ENCODE measurements around the gene EIF1.

DNA sequence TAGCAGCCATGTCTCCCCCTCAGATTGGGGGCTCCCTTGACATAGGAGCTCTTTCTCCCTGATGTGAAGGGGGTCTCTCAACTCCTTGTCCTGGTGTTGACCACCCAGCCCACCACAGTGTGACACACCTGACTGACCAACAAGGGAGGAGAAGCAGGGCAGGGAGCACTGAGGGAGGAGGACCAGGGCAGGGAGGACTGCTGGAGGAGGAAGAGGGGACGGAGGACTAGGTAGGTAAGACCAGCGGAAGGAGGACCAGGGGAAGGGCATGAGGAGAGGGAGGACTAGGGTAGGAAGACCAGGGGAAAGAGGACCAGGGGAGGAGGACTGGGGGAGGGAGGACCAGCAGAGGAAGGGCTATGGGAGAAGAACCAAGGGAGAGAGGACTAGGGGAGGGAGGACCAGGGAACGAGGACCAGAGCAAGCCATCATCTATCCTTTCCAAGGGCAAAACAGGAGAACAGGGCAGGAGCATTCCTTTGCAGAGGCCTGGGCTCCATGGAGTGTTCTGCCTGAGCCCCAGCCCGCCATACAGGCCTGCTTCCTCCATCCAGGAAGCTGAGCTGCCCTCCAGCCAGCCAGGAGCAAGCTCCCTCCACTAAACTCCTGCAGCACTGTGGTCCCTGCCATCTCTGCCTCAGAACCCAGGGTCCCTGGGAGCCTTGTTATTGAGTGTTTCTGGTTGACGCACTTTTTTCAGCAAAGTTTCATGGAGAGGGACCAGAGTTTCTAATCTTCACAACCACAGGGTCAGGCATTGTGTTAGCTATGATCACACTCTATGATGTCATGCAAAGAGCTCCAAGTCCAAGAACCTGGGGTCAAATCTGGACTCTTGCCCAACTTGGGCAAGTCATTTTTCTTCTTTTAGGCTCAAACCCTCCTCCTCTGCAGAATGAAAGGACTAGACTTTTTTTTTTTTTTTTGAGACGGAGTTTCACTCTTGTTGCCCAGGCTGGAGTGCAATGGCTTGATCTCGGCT lies 48.9 kb upstream of the EIF1 start:
- TF ChIP-seq, protein P1, sequence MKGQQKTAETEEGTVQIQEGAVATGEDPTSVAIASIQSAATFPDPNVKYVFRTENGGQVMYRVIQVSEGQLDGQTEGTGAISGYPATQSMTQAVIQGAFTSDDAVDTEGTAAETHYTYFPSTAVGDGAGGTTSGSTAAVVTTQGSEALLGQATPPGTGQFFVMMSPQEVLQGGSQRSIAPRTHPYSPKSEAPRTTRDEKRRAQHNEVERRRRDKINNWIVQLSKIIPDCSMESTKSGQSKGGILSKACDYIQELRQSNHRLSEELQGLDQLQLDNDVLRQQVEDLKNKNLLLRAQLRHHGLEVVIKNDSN (IDR thresholded peaks at IDR 0.05): no peak
- TF ChIP-seq MAX (IDR thresholded peaks at IDR 0.05) (no peak), YY1 (IDR thresholded peaks at IDR 0.05; ENCODE audit: low read depth) (no peak), CREB1 (IDR thresholded peaks at IDR 0.05; ENCODE audit: low read depth) (no peak), TAF1 (IDR thresholded peaks at IDR 0.05; ENCODE audit: low read depth) (no peak), EGR1 (IDR thresholded peaks at IDR 0.05) (no peak), REST (IDR thresholded peaks at IDR 0.05; ENCODE audit: low read depth) (no peak)

Data from Ishikawa (cell line).